ENCODE results near the gene CD44.

Gene CD44

DNA sequence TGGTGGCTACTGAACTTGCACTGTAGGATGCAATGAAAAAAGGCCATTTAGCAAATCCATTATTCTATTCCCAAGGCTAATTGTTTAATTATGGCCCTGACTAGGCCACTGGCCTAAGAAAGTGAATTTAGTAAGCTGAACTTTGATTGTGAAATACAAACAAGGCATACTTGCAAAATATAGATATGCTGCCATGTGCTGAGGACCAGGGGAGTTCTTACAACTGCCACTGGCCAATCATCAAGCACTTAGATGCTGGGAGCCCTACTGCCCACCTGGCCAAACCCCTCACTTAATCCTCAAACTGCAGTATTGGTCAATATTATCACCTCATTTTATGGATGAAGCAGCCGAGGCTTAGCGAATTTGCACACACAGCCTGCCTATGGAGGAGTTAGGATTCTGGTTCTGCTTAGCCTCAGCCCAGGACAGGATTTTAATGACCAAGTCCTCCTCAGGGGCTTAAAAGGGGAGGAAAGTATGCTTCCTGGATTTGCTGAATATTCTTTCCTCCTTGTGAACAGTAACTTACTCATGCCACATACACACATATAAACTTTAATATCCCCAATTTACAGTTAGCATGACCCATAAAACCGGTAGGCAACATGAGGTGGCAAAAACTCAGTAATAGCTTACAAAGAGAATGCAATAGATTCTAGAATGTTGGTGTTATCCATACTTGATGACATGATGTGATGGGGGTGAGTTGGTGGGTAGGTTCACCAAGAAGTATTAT lies 39.3 kb downstream of the CD44 start:
- no peak for DNase-seq (ENCODE audit: low spot score)

DNA sequence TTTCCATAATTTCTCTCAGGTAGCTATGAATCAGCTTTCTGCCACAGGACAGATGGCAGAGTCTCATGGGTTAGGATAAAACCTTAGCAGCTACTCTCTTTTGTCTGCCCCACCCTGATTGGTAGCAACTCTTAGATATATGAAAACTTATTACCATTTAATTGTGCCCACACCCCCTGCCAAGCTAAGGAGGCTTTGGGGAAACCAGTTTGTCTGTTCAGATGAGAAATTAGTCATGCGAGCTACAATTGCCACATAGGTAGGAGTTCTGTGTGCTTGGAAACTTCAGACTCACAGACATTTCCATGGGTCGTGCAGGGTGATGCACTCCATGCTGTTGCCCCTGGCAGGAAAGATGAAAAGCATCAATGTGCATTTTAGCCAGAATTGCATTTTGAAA lies 39.9 kb downstream of the CD44 start:
- no peak for DNase-seq (ENCODE audit: low spot score)

DNA sequence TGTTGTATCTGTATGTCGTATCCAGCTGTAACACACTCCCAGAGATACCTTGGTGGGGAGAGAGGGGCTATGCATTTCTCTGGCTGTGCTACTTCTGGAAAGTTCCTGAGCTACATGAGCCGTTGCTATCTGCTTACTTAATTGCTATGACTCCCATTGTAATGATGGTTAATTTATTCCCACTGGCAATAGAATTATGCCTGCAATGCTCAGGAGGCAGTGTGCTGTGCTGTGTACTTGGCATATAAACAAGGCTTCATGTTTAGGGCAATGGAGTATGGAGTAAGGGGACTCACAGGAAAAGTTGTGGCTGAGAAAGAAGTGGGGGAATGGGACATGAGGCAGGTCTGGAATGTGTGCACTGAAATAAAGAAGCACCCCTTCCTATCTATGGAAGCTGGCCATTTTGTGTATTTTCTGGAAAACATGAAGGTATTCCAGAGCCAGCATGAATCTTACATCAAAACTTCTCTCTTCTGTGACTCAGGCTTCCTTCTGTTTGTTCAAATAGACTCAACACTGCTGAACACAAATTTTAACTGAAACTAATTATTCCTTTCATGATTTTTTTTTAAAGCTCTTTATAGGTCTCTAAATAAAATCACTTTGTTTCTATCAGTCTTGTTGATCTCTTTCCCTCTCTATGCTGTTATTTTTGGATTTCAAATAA lies 40.6 kb downstream of the CD44 start:
- DNase-seq (ENCODE audit: low spot score), result no peak

DNA sequence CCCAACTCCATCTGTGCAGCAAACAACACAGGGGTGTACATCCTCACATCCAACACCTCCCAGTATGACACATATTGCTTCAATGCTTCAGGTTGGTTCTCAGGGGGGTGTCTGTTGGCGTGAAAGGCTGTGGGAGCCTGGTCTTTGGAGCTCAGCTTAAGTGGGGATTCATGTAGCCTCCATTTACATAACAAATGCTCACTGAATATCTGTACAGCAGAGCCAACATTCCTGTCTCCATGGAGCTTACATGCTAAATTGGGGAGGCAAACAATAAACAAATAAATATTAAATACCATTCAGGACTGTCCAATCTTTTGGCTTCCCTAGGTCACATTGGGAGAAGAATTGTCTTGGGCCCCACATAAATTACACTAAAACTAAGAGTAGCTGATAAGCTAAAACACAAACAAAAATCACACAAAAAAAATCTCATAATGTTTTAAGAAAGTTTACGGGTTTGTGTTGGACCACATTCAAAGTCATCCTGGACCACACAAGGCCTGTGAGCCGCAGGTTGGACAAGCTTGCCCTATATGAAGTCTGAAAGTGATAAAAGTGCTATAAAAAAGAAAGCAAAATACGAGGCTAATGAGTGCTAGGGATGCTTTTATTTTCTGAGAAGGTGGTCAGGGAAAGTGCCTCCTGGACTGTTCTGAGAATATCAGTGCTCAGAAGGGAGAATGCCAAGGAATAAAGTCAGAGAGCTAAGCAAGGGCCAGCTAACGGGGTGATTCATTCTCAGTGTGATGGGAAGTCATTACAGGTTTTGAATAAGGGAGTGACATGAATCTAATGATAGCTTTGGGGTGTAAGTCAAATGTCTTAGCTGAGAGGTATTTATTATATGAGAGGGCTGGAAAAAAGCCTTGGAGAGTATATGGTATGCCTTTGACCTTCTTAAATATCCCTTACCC lies 41.6 kb downstream of the CD44 start:
- DNase-seq (ENCODE audit: low spot score), result no peak

DNA sequence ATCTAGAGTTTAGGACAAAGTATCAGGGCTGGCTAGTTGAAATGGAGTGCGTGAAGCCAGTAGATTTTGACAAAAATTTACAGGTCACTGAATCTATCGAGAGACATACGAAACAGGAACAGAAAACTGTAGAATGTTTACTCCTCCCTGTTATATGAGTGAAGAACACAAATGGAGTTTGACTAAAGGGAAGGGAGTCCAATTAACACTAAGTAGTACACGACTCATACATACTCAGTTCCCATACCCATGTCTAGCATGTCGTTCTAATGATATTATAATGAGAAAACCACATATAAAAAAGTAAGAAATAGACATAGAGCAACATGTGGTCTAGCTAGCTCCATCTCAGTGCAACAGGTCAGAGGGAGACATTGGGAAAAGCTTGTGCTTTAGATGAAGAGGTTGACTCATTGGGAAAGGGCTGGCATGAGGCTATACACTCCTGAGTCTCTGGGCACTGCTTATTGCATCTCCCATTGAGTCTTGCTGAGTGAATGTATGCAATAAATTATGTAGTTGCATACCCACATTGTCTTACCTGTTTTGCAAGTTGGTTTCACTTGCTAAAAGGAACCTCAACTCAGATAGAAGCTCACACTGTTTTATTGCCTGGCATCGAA lies 43.5 kb downstream of the CD44 start:
- DNase-seq (ENCODE audit: low spot score), result no peak

DNA sequence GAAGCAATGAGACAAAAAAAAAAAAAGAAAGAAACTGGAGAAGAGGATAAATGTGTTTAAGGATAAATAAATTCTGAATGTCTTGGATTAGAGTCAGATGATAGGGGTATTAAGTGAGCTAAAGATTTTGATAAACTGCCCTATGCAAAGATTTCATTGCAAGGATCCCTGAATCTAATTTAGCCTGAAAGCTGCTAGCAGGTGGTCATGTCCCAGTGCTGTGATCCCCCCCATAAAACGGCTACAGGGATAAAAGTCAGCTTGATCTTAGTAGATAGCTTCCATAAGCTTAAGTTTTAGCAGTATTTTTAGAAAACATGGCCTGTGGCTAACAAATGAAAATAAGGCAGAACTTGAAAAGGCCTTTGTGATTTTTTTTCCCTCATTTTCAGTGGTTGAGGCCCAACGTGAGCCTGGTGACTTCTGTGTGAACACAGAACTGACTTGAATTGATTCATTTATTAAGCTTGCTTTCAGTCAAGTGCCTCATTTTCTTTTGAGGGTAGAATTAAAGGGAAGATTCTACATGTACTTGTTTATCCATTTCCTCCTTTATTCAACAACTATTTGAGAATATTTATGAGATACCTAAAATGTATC lies 44.5 kb downstream of the CD44 start:
- no peak for DNase-seq (ENCODE audit: low spot score)

DNA sequence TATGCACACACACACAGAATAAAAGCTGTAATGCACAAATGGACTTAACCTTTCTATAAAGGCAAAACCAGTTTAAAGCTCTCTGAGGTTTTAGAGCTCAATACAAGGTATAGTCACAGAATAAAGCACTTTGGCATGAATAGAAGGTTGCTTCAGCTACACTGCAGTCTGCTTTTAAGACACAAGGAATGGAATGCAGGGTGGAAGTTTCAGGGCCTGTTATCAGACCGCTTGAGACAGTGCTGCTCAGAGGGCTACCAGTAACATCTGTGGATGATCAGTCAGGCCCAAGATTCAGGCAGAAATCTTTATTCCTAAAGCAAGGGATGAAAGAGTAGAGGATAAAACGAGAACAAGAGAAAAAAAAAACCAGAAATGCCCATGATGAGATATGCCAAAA lies 46.7 kb downstream of the CD44 start:
- no peak for DNase-seq (ENCODE audit: low spot score)

DNA sequence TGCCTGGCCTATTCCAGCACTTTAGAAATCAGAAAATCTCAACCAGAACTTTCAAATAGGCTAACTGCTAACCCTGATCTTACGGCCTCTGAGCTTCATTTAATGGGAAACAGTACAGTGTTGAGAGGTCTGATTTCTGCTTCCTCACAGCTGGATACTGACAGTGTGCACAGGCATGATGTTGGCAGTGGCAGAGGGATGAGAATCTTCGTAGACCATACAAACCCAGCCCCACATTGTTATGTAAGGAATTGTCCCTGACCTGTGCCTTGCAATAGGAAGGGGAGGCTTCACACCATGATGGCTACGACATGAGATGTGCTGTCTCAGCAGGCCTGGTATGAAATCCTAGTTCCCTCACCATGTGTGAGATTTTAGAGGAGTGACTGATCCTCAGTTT lies 49.0 kb downstream of the CD44 start:
- DNase-seq (ENCODE audit: low spot score), result no peak

DNA sequence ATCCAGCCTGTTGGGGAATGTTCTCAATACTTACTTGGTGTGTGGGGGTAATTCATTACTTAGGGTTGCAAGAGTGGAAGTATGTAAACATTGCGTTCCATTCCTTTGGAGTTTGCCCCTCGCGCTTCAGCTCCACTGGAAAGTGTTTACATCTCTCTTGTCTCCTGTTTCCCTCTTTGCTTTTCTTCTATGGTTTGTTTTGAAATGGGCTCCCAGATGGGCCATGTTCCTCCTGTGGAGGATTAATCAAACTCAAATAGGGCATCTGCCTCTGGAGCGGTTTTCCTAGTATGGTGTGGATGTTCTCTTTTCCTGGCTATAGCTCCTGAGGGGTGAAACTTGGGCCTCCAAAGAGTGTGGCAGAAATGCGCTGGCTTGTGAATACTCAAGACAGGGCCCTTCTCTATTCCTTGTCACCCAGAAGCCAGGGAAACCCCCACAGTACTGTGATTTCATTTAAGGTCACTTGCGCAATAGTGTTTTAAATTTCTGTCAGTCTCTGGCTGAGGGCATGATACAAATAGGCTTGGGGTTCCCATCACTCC lies 51.9 kb downstream of the CD44 start:
- DNase-seq (ENCODE audit: low spot score), result no peak

DNA sequence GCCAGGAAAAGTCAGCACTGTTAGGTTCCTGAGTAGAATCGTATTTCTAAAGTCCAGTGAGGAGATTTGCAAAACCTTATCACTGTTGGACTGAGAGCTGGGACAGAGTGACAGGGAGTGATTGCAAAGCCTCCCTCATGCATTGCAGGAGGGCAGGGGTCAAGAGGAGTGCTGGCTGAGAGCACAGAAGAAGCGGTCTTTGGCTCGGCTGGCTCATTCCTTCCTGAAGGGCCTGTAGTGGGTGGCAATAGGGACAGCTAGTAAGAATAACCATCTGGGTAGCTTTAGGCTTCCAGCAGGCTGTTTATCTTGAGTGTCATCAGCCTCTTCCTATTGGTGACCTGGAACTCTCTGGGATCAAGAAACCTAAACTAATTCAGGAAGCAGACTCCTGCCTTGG lies 53.4 kb downstream of the CD44 start:
- DNase-seq (ENCODE audit: low spot score), result no peak

DNA sequence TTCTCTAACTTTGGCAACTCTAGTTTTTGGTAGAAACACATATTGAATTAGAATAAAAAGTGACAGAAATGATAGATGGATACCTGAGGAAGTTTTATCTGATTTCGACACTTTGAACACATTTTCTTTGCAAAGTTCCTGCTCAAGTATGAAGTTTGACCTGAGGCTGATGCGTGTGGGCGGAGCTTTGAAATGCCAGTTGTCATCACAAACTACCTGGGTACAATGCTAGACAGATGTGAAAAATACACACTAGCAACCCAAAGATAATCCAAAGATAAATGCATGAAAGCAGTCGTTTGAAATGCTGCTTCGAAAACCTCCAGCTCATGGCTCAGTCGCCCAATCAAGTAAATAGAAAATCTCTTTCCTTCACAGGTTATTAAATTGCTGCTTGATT lies 54.8 kb downstream of the CD44 start:
- DNase-seq (ENCODE audit: low spot score), result no peak

DNA sequence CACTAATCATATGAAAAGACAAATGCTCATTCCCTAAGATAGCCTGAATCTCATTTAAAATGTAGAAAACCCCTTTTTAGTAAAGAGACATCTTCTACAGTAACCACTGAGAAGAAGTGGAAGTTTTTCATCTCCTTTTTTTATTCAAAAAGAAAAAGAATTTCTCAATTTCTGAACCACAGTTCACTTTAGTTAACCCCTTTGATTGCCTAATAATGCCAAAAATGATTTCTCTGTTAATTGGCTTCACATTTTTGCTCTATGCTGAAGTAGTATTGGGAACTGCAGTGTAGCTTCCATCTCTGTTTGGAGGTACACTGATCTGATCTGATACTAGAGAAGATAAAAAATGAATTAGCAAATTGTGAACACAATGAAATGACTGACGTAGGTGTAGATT lies 58.3 kb downstream of the CD44 start:
- no peak for DNase-seq (ENCODE audit: low spot score)

DNA sequence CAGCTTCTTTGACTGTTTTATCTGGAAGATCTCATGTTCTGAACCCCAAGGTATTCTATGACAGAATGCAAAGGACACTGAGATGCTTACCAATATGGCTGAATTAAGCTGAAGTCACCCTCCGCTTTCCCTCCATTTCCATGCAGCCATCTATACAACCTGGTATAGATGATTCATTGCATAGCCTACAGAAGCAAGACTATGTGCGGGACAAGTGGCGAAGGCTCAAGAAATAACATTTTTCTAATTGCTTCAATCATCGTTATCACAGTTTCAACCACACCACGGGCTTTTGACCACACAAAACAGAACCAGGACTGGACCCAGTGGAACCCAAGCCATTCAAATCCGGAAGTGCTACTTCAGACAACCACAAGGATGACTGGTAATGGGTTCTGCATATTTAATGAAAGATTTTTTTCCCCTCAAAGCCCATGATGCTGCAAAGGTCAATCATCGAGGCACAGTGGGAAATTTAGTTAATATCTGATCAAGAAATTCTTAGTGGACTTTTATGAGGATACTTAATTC lies 61.9 kb downstream of the CD44 start:
- DNase-seq (ENCODE audit: low spot score), result no peak

DNA sequence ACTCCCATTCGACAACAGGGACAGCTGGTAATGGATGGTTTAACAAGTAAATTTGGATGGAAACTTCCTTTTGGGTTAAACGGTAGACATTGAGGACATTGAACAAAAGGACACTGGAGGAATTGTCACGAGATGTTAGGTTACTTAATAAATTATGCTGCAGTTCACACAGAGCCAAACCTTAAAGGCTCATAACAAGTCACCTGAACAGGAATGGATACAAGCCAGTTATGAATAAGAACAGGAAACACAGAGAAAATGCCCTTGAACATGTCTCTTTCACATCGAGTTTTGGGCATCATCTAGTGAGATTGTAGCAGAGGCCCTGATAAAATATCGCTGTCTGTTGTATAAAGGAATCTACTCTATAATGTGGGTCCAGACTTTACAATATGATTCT lies 65.6 kb downstream of the CD44 start:
- no peak for DNase-seq (ENCODE audit: low spot score)

DNA sequence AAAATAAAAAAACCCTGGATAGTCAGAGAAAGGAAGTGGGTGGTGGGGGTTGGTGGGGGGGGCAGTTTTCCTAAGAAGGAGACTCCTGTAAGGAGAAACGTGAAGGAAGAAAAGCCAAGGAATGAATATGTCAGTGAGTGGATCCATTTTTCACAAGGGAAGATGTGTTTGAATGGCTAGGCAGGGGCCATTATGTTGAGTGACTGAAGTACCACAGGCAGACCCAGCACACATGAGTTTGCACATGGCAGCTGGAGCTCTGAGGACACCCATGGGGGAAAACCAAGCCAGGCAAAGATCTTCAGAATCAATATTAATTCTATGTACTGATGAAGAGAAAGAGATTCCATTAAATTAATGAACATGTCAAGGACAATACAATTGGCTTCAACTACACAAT lies 67.6 kb downstream of the CD44 start:
- no peak for DNase-seq (ENCODE audit: low spot score)

DNA sequence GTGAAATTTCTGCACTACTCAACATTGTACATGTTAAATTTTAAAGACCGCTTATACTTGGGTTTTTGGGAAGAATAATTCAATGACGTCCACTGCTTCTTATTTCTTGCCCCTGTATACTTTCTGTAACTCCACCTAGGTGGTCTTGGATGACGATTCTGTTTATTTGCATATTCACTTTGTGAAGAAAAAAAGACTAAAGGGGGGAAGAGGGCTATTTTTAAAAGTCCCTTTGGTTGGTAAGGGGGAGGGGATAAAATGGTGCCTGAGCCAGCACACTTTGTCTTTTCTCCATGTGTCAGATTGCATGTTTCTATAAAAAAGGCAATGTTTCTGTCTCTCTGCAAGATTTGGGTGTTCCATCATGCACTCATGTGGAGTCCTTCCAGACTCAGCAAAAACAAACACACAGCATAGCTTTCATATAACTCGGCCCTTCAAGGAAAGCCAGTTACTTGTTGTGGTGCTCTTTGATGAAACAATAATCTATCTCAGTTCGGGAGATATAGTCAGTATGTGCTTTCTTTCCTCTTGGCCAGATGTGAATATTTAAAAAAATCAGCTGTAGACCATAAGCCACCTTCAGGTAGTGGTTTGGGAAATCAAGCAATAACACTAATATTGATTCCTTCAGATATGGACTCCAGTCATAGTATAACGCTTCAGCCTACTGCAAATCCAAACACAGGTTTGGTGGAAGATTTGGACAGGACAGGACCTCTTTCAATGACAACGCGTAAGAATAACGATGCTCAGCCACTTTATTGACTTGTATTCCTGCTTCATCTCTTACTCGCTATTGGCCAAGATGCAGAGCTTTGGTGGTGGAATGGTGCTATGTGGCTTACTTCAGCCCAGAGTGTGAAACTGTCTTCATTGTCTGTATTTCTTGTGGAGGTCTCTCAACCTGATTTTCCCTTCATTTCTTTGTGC lies 68.8 kb downstream of the CD44 start:
- DNase-seq (ENCODE audit: low spot score), result no peak

DNA sequence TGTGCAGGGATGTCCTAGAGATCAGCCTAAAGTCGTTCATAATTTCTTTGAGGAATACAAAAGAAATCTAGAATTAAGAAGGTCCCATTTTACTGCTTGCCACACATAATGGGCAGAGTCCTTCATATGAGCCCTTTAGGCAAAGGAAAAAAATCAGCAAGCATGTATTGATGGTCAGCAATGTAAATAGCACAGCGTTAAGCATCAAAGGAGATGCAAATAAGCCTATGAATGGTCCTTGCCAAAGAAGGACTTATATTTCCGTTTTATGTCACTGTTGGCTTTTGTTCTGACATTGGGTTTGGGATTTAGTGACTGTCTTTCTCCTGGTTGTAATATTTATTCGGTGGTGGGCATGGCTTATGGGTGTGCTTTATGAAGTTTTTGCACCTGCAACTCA lies 69.8 kb downstream of the CD44 start:
- DNase-seq (ENCODE audit: low spot score), result no peak

DNA sequence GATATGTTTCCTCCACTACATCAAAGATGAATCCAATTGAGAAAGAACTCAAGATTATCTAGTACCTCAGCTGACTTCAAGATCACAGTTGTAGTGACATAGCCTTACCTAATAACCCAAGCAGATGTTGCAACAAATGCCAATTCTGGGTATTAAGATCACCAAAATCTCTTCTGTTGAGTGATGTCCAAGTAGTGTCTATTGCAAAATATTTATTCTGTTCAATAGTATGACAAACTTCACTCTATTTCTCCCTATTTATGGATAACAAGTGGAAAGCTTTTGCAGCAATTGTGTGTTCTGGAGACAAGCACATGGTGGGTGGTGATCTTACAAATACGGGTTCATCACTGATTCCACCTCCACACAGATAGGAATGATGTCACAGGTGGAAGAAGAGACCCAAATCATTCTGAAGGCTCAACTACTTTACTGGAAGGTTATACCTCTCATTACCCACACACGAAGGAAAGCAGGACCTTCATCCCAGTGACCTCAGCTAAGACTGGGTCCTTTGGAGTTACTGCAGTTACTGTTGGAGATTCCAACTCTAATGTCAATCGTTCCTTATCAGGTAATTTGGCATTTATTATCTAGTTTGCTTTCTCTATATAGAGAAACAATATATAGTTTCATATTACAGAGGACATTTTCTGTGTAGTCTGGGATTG lies 72.0 kb downstream of the CD44 start:
- no peak for DNase-seq (ENCODE audit: low spot score)

DNA sequence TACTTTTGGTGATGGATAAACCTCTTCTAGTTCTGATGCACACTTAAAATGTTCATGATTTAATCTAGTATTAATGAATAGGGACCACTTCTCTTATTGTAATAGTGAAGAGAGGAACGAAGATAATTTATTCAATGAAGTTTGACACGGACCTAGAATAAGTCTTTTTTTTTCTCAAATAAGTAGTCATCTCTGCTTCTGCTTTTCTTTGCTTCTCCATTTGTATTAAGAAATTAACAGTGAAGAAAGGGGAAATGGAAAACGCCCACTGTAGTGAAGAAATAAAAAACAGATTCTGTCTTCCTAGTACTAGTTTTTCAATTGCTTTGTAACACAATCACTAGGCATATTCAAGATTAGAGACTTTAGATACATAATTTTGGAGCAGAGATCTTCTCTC lies 73.0 kb downstream of the CD44 start:
- DNase-seq (ENCODE audit: low spot score), result no peak

DNA sequence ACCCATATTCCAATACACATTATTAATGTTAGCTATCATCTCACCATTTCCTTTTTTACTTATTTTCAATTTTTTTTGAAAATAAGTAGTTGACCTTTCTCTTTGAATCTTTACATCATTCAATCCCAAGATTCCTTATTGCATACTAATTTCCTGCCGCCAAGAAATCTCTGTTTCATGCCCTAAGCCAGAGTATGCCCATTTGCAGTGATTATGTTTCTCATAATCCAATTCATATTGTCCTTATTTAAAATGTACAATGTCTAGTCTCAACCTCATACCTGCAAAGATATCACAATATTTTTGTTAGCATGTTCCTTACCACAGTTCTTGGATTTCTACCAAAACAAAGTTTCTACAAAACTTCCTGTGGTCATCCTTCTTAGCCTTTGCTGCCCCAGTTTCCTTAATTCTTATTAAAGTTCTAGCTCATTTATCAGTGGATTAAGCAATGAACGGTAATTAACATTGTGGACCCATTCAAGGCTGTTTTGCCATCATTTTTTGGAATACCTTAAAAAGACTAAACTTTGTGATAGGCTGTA lies 75.3 kb downstream of the CD44 start:
- no peak for DNase-seq (ENCODE audit: low spot score)

Data from LoVo (cell line).